Measurements from ENCODE around the gene SMIM45.

SMIM45 gene

GRCh38 chr22:41933411-41934177 lies 18.4 kb upstream of the SMIM45 start:
- Histone ChIP-seq H3K36me3 (ENCODE audit: insufficient read depth, low read length) (peaks cover 13% of the 10 kb centered on the region; the same call in 1 of the 2 replicates), H3K27me3 (ENCODE audit: insufficient read depth, low read length) (no peaks in the 10 kb centered on the region), H3K9me3 (ENCODE audit: low read length) (no peaks in the 10 kb centered on the region), H4K20me1 (ENCODE audit: insufficient read depth, low read length) (no peaks in the 10 kb centered on the region), H3K4me3 (ENCODE audit: low read depth, low read length, poor library complexity, severe bottlenecking) (no peak overlapping the region), H3K4me2 (ENCODE audit: low read length) (peak overlapping the region; percentile 1; the same call in 1 of the 2 replicates), H3F3A (ENCODE audit: insufficient read depth, low read length) (peaks cover 8% of the 10 kb centered on the region; the same call in 1 of the 2 replicates), H2AFZ (ENCODE audit: low read length) (no peak overlapping the region), H3K9me2 (ENCODE audit: low read depth, low read length) (no peaks in the 10 kb centered on the region), H3K27ac (ENCODE audit: low read depth, low read length, poor library complexity, severe bottlenecking) (peak overlapping the region; percentile 96), H3K9ac (ENCODE audit: low read length) (no peak overlapping the region; the same call in 1 of the 2 replicates), H3K4me1 (ENCODE audit: insufficient read depth, low read length, severe bottlenecking) (peaks cover 81% of the 10 kb centered on the region), H3K79me2 (ENCODE audit: insufficient read depth, low read length) (no peaks in the 10 kb centered on the region)
- TF ChIP-seq CTCF (IDR thresholded peaks at IDR 0.05; ENCODE audit: low read length) = no peak
- TF ChIP-seq EZH2 (IDR thresholded peaks at IDR 0.05; ENCODE audit: borderline replicate concordance, low read length) = no peak

DNA sequence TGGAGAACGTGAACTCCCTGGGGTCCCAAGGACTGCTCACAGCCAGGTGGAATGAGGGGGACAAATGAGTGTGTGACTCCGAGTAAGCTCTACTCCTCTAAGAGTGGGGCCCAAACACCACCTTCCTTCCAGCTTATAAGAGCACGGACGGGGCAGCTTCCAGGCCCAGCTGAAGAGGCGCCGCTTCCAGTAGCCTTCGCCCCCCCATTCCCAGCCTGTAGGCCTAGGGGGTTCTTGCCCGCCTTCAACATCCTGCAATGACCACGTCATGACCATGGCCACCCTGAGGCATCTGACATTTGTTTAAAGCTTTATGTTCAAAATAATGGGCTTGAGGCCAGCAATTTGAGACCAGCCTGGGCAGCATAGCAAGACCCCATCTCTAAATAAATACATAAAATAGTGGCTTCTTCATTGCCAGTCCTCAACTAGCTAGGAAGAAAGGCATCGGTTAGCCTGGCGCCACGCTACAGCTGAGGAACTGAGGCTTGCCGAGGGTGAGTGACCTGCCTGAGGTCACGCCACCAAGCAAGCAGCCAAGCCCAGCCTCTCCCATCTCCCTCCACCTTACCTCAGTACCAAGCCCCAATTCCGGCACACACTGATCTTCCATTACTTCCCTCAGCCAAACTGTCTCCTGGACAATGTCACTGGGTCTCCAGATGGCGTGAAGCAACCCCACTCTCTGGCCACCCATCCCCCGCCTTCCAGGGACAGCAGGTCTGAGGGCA lies 17.5 kb upstream of the SMIM45 start:
- Histone ChIP-seq H3K27ac (ENCODE audit: low read depth, low read length, poor library complexity, severe bottlenecking) (peak overlapping the region; percentile 96), H2AFZ (ENCODE audit: low read length) (no peak overlapping the region), H3K9me3 (ENCODE audit: low read length) (no peaks in the 10 kb centered on the region), H3K9ac (ENCODE audit: low read length) (peak overlapping the region; percentile 50; the same call in 1 of the 2 replicates), H3K4me2 (ENCODE audit: low read length) (peak overlapping the region; percentile 1; the same call in 1 of the 2 replicates), H3K27me3 (ENCODE audit: insufficient read depth, low read length) (no peaks in the 10 kb centered on the region), H3K4me3 (ENCODE audit: low read depth, low read length, poor library complexity, severe bottlenecking) (no peak overlapping the region), H4K20me1 (ENCODE audit: insufficient read depth, low read length) (no peaks in the 10 kb centered on the region), H3K79me2 (ENCODE audit: insufficient read depth, low read length) (no peaks in the 10 kb centered on the region), H3F3A (ENCODE audit: insufficient read depth, low read length) (peaks cover 8% of the 10 kb centered on the region; the same call in 1 of the 2 replicates), H3K9me2 (ENCODE audit: low read depth, low read length) (no peaks in the 10 kb centered on the region), H3K36me3 (ENCODE audit: insufficient read depth, low read length) (peaks cover 17% of the 10 kb centered on the region; the same call in 1 of the 2 replicates), H3K4me1 (ENCODE audit: insufficient read depth, low read length, severe bottlenecking) (peaks cover 85% of the 10 kb centered on the region)
- no peak for TF ChIP-seq CTCF (IDR thresholded peaks at IDR 0.05; ENCODE audit: low read length)
- no peak for TF ChIP-seq EZH2 (IDR thresholded peaks at IDR 0.05; ENCODE audit: borderline replicate concordance, low read length)

- Histone ChIP-seq H3F3A (ENCODE audit: insufficient read depth, low read length) (peaks cover 8% of the 10 kb centered on the region; the same call in 1 of the 2 replicates), H3K9me2 (ENCODE audit: low read depth, low read length) (no peaks in the 10 kb centered on the region), H3K4me3 (ENCODE audit: low read depth, low read length, poor library complexity, severe bottlenecking) (no peak overlapping the region), H3K4me2 (ENCODE audit: low read length) (no peak overlapping the region), H3K9me3 (ENCODE audit: low read length) (no peaks in the 10 kb centered on the region), H3K27me3 (ENCODE audit: insufficient read depth, low read length) (no peaks in the 10 kb centered on the region), H3K4me1 (ENCODE audit: insufficient read depth, low read length, severe bottlenecking) (peaks cover 88% of the 10 kb centered on the region), H4K20me1 (ENCODE audit: insufficient read depth, low read length) (no peaks in the 10 kb centered on the region), H2AFZ (ENCODE audit: low read length) (no peak overlapping the region), H3K36me3 (ENCODE audit: insufficient read depth, low read length) (peaks cover 17% of the 10 kb centered on the region; the same call in 1 of the 2 replicates), H3K27ac (ENCODE audit: low read depth, low read length, poor library complexity, severe bottlenecking) (peak overlapping the region; percentile 96), H3K9ac (ENCODE audit: low read length) (peak overlapping the region; percentile 50), H3K79me2 (ENCODE audit: insufficient read depth, low read length) (no peaks in the 10 kb centered on the region)
- TF ChIP-seq EZH2 (IDR thresholded peaks at IDR 0.05; ENCODE audit: borderline replicate concordance, low read length) = no peak
- no peak for TF ChIP-seq CTCF (IDR thresholded peaks at IDR 0.05; ENCODE audit: low read length)
These were observed 17.0 kb upstream of the SMIM45 start for GRCh38 chr22:41935015-41935351.

All from OCI-LY1 (cell line).